GM13976 (cell line): ENCODE measurements around the gene MAP2K5.

Experiments
- DNase-seq: peaks from one replicate; pipeline ENCODE4 v3.0.0; 2012; ENCODE audit warnings: low spot score
- in situ Hi-C: fragments of 300-500 bp; cut with MboI; formaldehyde crosslinking; loops from one replicate; pipeline ENCODE4 v1.12.0; 2022; ENCODE audit warnings: low sequenced_read_pairs, mixed read lengths, inconsistent platforms; ENCODE audit not compliant: unreplicated experiment
- TF ChIP-seq, protein P1 (sequence below): IDR thresholded peaks from 2 replicates; pipeline ENCODE4 v1.5.1; 2012; ENCODE audit warnings: borderline replicate concordance, mild to moderate bottlenecking; ENCODE audit not compliant: insufficient read depth; ENCODE audit errors: extremely low read depth, missing control alignments, control extremely low read depth

The MAP2K5 gene

DNA sequence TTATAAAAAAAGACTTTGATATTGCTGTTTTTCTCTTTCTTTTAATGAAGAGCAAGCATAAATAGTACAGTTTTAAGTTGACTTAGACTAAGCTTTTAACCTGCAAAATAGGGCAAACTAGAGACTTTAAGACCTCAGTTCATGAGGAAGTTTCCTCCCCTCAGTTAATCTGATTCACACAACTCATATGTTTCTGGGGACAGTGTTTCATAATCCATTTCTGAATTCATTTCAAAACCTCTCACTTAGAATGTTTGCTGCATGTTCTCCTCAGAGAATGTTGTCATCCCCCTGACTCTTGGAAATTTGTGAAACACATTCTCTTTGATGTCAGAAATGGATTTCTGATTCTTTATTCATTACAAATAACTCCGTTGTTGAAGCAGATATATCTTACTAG lies 203.5 kb downstream of the MAP2K5 start:
- DNase-seq: no peak
- in situ Hi-C loops: no loop called here
- TF ChIP-seq, protein P1, sequence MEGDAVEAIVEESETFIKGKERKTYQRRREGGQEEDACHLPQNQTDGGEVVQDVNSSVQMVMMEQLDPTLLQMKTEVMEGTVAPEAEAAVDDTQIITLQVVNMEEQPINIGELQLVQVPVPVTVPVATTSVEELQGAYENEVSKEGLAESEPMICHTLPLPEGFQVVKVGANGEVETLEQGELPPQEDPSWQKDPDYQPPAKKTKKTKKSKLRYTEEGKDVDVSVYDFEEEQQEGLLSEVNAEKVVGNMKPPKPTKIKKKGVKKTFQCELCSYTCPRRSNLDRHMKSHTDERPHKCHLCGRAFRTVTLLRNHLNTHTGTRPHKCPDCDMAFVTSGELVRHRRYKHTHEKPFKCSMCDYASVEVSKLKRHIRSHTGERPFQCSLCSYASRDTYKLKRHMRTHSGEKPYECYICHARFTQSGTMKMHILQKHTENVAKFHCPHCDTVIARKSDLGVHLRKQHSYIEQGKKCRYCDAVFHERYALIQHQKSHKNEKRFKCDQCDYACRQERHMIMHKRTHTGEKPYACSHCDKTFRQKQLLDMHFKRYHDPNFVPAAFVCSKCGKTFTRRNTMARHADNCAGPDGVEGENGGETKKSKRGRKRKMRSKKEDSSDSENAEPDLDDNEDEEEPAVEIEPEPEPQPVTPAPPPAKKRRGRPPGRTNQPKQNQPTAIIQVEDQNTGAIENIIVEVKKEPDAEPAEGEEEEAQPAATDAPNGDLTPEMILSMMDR: no peak

DNA sequence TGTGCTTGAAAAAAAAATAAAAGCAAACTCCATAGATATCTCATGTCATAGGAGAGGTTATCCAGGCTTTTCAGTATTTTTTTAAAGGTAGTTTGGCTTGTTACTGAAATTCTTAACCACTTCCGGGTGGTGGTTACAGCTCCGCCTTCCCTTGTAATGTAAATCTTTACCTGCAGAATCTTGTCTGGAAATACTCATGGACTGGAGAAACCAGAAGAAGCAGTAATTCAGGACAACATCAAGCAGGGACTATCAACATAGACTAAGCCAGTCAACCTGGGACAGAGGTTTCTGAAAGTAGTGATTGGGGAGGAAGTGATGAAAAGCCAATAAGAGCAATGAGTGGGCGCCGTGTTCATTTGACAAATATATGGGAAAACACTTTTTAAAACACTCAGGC lies 203.9 kb downstream of the MAP2K5 start:
- in situ Hi-C loops: no loop called here
- TF ChIP-seq, protein P1: no peak
- no peak for DNase-seq

DNA sequence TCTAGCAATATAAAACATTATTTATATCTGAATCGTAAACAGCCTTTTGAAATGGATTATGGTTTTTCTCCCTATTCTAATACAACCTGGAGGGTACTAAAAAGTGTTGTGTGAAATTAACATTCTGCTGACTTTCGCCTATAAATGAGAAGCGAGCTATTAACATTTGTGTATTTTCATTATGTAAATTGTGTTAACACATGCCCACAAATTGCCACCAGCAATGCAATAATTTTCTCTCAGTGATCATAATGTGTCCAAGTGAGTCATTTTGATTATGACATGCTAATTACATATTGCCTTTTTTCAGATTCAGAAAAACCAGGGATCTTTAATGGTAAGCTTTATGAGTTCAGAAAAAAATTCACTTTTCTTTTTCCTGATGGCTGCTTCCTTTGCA lies 205.4 kb downstream of the MAP2K5 start:
- TF ChIP-seq, protein P1: no peak
- in situ Hi-C loops: no loop called here
- DNase-seq: no peak

DNA sequence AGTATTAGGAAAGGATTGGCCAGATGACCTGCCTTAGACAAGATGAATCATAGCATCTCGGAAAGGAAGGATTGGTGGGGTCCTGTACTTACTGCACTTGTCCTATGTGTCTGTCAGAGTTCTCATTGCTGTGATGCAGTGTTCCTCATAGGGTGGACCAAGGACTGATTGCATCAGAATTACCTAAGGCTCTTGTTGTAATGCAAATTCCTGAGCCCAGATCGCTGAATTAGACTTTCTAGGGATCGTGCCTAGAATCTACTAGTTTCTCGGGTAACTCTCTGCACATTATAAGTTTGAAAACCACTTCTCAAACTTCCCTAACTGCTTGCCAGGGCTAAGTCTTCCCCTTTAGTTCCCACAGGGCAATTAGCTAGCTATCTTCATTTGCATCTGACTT lies 207.9 kb downstream of the MAP2K5 start:
- DNase-seq: no peak
- TF ChIP-seq, protein P1: no peak
- in situ Hi-C loops: no loop called here

DNA sequence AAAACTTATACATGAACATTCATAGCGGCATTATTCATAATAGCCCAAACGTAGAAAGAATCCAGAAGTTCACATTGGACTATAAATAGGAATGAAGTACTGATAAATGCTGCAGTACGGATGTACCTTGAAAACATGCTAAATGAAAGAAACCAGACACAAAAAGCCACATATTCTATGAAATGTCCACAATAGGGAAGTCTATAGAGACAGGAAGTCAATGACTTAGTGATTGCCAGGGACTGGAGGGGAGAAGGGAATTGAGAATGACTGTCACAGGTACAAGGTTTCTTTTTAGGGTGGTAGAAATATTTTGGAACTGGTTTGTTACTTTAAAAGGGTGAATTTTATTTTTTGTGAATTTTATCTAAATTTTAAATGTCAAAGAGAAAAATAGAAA lies 211.4 kb downstream of the MAP2K5 start:
- in situ Hi-C loops: no loop called here
- no peak for DNase-seq
- TF ChIP-seq, protein P1: no peak

DNA sequence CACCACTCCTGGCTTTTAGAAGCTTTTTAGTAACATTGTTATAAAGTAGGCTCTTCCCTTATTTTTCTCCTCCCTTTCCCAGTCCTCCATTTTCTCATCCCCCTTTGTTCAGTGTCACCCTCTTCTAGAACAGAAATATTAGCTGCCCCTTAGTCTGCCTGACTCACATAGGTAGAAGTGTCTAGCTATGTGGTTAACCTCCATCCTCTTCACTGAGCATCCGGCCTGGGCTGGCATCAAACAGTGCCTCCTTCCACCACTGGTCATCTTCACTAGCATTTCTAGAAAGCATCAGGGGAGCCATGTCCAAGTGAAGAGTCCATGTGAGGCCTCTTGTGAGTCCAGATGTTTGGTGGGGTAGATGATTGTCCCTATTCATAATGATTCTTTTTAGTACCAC lies 212.8 kb downstream of the MAP2K5 start:
- TF ChIP-seq, protein P1: no peak
- DNase-seq: no peak
- in situ Hi-C loops: no loop called here

DNA sequence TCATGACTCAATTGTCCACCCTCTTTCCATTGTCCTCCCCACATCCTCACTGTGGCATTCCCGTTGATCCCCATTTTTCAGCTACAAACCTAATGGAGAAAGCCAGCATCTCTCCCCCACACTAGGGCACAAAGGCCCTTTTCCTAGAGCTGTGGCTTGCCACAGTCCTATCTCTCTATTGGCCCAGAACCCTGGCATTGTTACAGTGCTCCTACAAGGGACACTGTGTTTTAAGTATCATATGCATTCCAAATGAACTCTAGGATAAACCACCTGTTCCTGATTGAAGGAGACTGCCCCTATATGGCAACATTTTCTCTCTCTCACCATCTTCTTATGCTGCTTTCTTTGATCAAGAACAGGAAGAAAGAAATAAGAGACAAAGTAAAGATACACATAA lies 213.4 kb downstream of the MAP2K5 start:
- no peak for DNase-seq
- TF ChIP-seq, protein P1: no peak
- in situ Hi-C loops: no loop called here
